22Rv1 (cell line): ENCODE measurements around the gene ZBTB25.

Experiments
- CTCF ChIP-seq: fragments of 450-650 bp; IDR thresholded peaks from 2 replicates; pipeline ENCODE4 v1.5.1; 2017; ENCODE audit warnings: mild to moderate bottlenecking
- ZFX ChIP-seq: fragments of 450-650 bp; IDR thresholded peaks from 2 replicates; pipeline ENCODE4 v1.6.1; 2017; ENCODE audit warnings: antibody characterized with exemption, borderline replicate concordance

- TF ChIP-seq CTCF, result no peak
- no peak for TF ChIP-seq ZFX
These were observed 678 bp downstream of the ZBTB25 start for GRCh38 chr14:64502887-64503433.
